BLaER1 treated with 17β-estradiol and CSF1 and Interleukin-3, amounts not matched to agents 10 nM and 100 nM (cell line): Measurements from ENCODE around the gene GNB1L.

Source experiments
- H3K27ac ChIP-seq, 11 experiments: shearing (Covaris generic); formaldehyde crosslinking; 2 replicates each; pipeline ENCODE4 v1.8.1; 2022
- H3K27me3 ChIP-seq, 11 experiments: shearing (Covaris generic); formaldehyde crosslinking; 2 replicates each; pipeline ENCODE4 v1.8.1; 2022
- H3K36me3 ChIP-seq, 11 experiments: shearing (Covaris generic); formaldehyde crosslinking; 2 replicates each; pipeline ENCODE4 v1.8.1; 2022
- H3K4me1 ChIP-seq, 10 experiments: shearing (Covaris generic); formaldehyde crosslinking; 2 replicates each; pipeline ENCODE4 v1.8.1; 2022
- H3K4me2 ChIP-seq, 11 experiments: shearing (Covaris generic); formaldehyde crosslinking; 2 replicates each; pipeline ENCODE4 v1.8.1; 2022
- H3K4me3 ChIP-seq, 10 experiments: shearing (Covaris generic); formaldehyde crosslinking; 2 replicates each; pipeline ENCODE4 v1.8.1; 2022
- H3K9ac ChIP-seq, 11 experiments: shearing (Covaris generic); formaldehyde crosslinking; 2 replicates each; pipeline ENCODE4 v1.8.1; 2022
- H3K9me3 ChIP-seq, 11 experiments: shearing (Covaris generic); formaldehyde crosslinking; replicated peaks in 1 of 11; 2 replicates each; pipeline ENCODE4 v1.8.1; 2022
- H4K20me1 ChIP-seq, 11 experiments: shearing (Covaris generic); formaldehyde crosslinking; 2 replicates each; pipeline ENCODE4 v1.8.1; 2022
- Cebpa-rat ChIP-seq, 11 experiments: shearing (Covaris generic); IDR thresholded peaks; 2 replicates each; pipeline ENCODE4 v1.8.1; 2022

GNB1L gene

GRCh38 chr22:19766240-19766510 is 88.5 kb downstream of the GNB1L start:
- peaks cover 0 to 99% (median 65%) of the 10 kb centered on the region in 11 experiments; a peak in 17 of 22 replicates for H4K20me1 ChIP-seq
- H3K9ac ChIP-seq: peak overlapping the region in 10 of 11 experiments; percentile 8 to 67 (median 41); a peak in 12 of 22 replicates
- peak overlapping the region; percentile 74 to 92 (median 86) for H3K4me2 ChIP-seq
- no peaks in the 10 kb centered on the region for H3K36me3 ChIP-seq
- no peak for TF ChIP-seq Cebpa-rat (IDR thresholded peaks at IDR 0.05)
- peak overlapping the region; percentile 51 to 69 (median 54) for H3K4me3 ChIP-seq
- H3K27me3 ChIP-seq: peaks cover 100% of the 10 kb centered on the region in 11 experiments
- H3K9me3 ChIP-seq: no peaks in the 10 kb centered on the region
- H3K4me1 ChIP-seq: peaks cover 28 to 58% (median 42%) of the 10 kb centered on the region in 10 experiments
- H3K27ac ChIP-seq: no peak overlapping the region

- H3K4me2 ChIP-seq: peak overlapping the region; percentile 74 to 92 (median 86)
- peaks cover 100% of the 10 kb centered on the region in 11 experiments for H3K27me3 ChIP-seq
- peaks cover 0 to 97% (median 67%) of the 10 kb centered on the region in 11 experiments; a peak in 17 of 22 replicates for H4K20me1 ChIP-seq
- H3K4me3 ChIP-seq: peak overlapping the region; percentile 51 to 69 (median 54)
- H3K4me1 ChIP-seq: peaks cover 31 to 57% (median 42%) of the 10 kb centered on the region in 10 experiments
- peak in 3 of 11 experiments; percentile 29 to 70 (median 60); a peak in 4 of 22 replicates for TF ChIP-seq Cebpa-rat (IDR thresholded peaks at IDR 0.05)
- no peaks in the 10 kb centered on the region for H3K9me3 ChIP-seq
- no peak overlapping the region for H3K27ac ChIP-seq
- no peaks in the 10 kb centered on the region for H3K36me3 ChIP-seq
- peak overlapping the region in 9 of 11 experiments; percentile 8 to 67 (median 47); a peak in 10 of 22 replicates for H3K9ac ChIP-seq
Observed at GRCh38 chr22:19765477-19766239, 89.0 kb downstream of the GNB1L start.

- H3K4me1 ChIP-seq: peaks cover 31 to 50% (median 42%) of the 10 kb centered on the region in 10 experiments
- TF ChIP-seq Cebpa-rat (IDR thresholded peaks at IDR 0.05): no peak
- peaks cover 0 to 92% (median 71%) of the 10 kb centered on the region in 11 experiments; a peak in 17 of 22 replicates for H4K20me1 ChIP-seq
- H3K9me3 ChIP-seq: no peaks in the 10 kb centered on the region
- H3K4me2 ChIP-seq: peak overlapping the region in 10 of 11 experiments; percentile 74 to 92 (median 86); a peak in 19 of 22 replicates
- no peak overlapping the region for H3K9ac ChIP-seq
- H3K36me3 ChIP-seq: no peaks in the 10 kb centered on the region
- peaks cover 99 to 100% (median 100%) of the 10 kb centered on the region in 11 experiments for H3K27me3 ChIP-seq
- H3K4me3 ChIP-seq: peak overlapping the region in 6 of 10 experiments; percentile 53 to 69 (median 58); a peak in 6 of 20 replicates
- no peak overlapping the region for H3K27ac ChIP-seq
Observed at GRCh38 chr22:19764636-19765476, 89.8 kb downstream of the GNB1L start.

GRCh38 chr22:19764299-19764593 is 90.4 kb downstream of the GNB1L start:
- Histone ChIP-seq H3K27me3 (peaks cover 99 to 100% (median 100%) of the 10 kb centered on the region in 11 experiments), H3K27ac (no peak overlapping the region), H4K20me1 (peaks cover 0 to 92% (median 76%) of the 10 kb centered on the region in 11 experiments; a peak in 17 of 22 replicates), H3K36me3 (no peaks in the 10 kb centered on the region), H3K4me1 (peaks cover 31 to 48% (median 42%) of the 10 kb centered on the region in 10 experiments), H3K4me3 (no peak overlapping the region), H3K9ac (no peak overlapping the region), H3K9me3 (no peaks in the 10 kb centered on the region), H3K4me2 (no peak overlapping the region)
- no peak for TF ChIP-seq Cebpa-rat (IDR thresholded peaks at IDR 0.05)

GRCh38 chr22:19763458-19764298 is 91.0 kb downstream of the GNB1L start:
- Histone ChIP-seq H3K4me2 (no peak overlapping the region), H3K9me3 (no peaks in the 10 kb centered on the region), H3K4me3 (no peak overlapping the region), H3K9ac (no peak overlapping the region), H3K4me1 (peaks cover 30 to 49% (median 38%) of the 10 kb centered on the region in 10 experiments), H3K36me3 (no peaks in the 10 kb centered on the region), H3K27ac (no peak overlapping the region), H3K27me3 (peaks cover 99 to 100% (median 100%) of the 10 kb centered on the region in 11 experiments), H4K20me1 (peaks cover 0 to 95% (median 79%) of the 10 kb centered on the region in 11 experiments; a peak in 17 of 22 replicates)
- TF ChIP-seq Cebpa-rat (IDR thresholded peaks at IDR 0.05): no peak

- Histone ChIP-seq H3K4me3 (no peak overlapping the region), H3K27ac (no peak overlapping the region), H3K4me2 (no peak overlapping the region), H3K9ac (no peak overlapping the region), H3K36me3 (no peaks in the 10 kb centered on the region), H4K20me1 (peaks cover 0 to 96% (median 80%) of the 10 kb centered on the region in 11 experiments; a peak in 18 of 22 replicates), H3K27me3 (peaks cover 99 to 100% (median 100%) of the 10 kb centered on the region in 11 experiments), H3K9me3 (no peaks in the 10 kb centered on the region), H3K4me1 (peaks cover 21 to 42% (median 32%) of the 10 kb centered on the region in 10 experiments)
- TF ChIP-seq Cebpa-rat (IDR thresholded peaks at IDR 0.05): no peak
Observed at GRCh38 chr22:19762568-19763457, 91.9 kb downstream of the GNB1L start.

- H3K4me2 ChIP-seq: no peak overlapping the region
- H3K9ac ChIP-seq: no peak overlapping the region
- no peak overlapping the region for H3K4me3 ChIP-seq
Observed at GRCh38 chr22:19761725-19762567, 92.7 kb downstream of the GNB1L start.

More at GRCh38 chr22:19761725-19762567, 92.7 kb downstream of the GNB1L start:
- Histone ChIP-seq H3K27me3 (peaks cover 99 to 100% (median 100%) of the 10 kb centered on the region in 11 experiments), H3K4me1 (peaks cover 22 to 42% (median 31%) of the 10 kb centered on the region in 10 experiments; a peak in 19 of 20 replicates), H3K27ac (no peak overlapping the region), H3K36me3 (no peaks in the 10 kb centered on the region), H3K9me3 (no peaks in the 10 kb centered on the region), H4K20me1 (peaks cover 0 to 96% (median 80%) of the 10 kb centered on the region in 11 experiments; a peak in 18 of 22 replicates)
- TF ChIP-seq Cebpa-rat (IDR thresholded peaks at IDR 0.05): no peak
